Upper lobe of left lung (tissue), 6 donors: ENCODE results near the gene RBM5. TPM values are rescaled to one million over a fixed set of nuclear protein-coding genes. Genes with fewer than 3 reads are reported as not detected.

Experiments used
- ATAC-seq, 2 donors: fragments of 200-7000 bp; cut with Tn5 transposase; one replicate each; pipeline ENCODE4 v1.9.1; 2022; ENCODE audit warnings: mild to moderate bottlenecking in 2 of 2, moderate library complexity in 2 of 2; ENCODE audit not compliant: low FRiP score in 2 of 2
- DNase-seq, 2 donors: peaks; one replicate each; pipeline ENCODE4 v3.0.0-alpha.2; 2019 to 2020
- H3K27ac ChIP-seq, 4 donors: fragments of 200-600 bp; sonication (generic); one replicate each; pipeline ENCODE4 v1.5.1; 2016 to 2019
- H3K27me3 ChIP-seq, 4 donors: fragments of 200-600 bp; sonication (generic); one replicate each; pipeline ENCODE4 v1.5.1; 2017 to 2019
- H3K36me3 ChIP-seq, 4 donors: fragments of 200-600 bp; sonication (generic); one replicate each; pipeline ENCODE4 v1.5.1; 2016 to 2019
- H3K4me1 ChIP-seq, 4 donors: fragments of 200-600 bp; sonication (generic); one replicate each; pipeline ENCODE4 v1.5.1; 2018 to 2019
- H3K4me3 ChIP-seq, 4 donors: fragments of 200-600 bp; sonication (generic); one replicate each; pipeline ENCODE4 v1.5.1; 2017 to 2019; ENCODE audit warnings: mild to moderate bottlenecking in 2 of 4, moderate library complexity in 1 of 4
- H3K9me3 ChIP-seq, 4 donors: fragments of 200-600 bp; sonication (generic); one replicate each; pipeline ENCODE4 v1.5.1; 2018 to 2019
- EP300 ChIP-seq, 4 donors: sonication (generic); formaldehyde crosslinking; IDR thresholded peaks; one replicate each; pipeline ENCODE4 v1.5.1; 2017; ENCODE audit warnings: antibody characterized with exemption in 4 of 4, control low read depth in 2 of 4
- POLR2A ChIP-seq, 4 donors: fragments of 450-650 bp; IDR thresholded peaks; one replicate each; pipeline ENCODE4 v1.5.1; 2016 to 2017; ENCODE audit warnings: antibody characterized with exemption in 4 of 4, mild to moderate bottlenecking in 2 of 4
- POLR2AphosphoS5 ChIP-seq, 2 donors: sonication (generic); formaldehyde crosslinking; IDR thresholded peaks; one replicate each; pipeline ENCODE4 v1.5.1; 2017; ENCODE audit warnings: antibody characterized with exemption in 2 of 2
- WGBS, 2 donors: methylation state at CpG; one replicate each; pipeline ENCODE4 v1.1.5; 2017 to 2018; 5-methylcytosine and 5-hydroxymethylcytosine counted together
- total RNA-seq, 6 donors: library from RNA; depleted of rRNA in 4 of 6; stranded (reverse); fragments of >200 nt in 4 of 6; gene quantifications; one replicate each; pipeline versions ENCODE4 v1.1.0 to v1.2.1, GENCODE V29; 2016 to 2021
- TF ChIP-seq, protein P1 (sequence below), 6 experiments: fragments of 450-650 bp in 4 of 6; fragments of 200-600 bp in 2 of 6; sonication (generic) in 2 of 6; IDR thresholded peaks; one replicate each; pipeline ENCODE4 v1.5.1; 2016 to 2019; ENCODE audit warnings: antibody characterized with exemption in 6 of 6
- donor health status: DM: no; HTN: no; CAD: no; lungs with moderate emphysema.
- donor health status: DM: no; HTN: yes; CAD: no; lungs with severe emphysema.

RBM5 gene
- total RNA-seq, 6 donors from 2014 or later = 130 to 713 (median 189) TPM

DNA sequence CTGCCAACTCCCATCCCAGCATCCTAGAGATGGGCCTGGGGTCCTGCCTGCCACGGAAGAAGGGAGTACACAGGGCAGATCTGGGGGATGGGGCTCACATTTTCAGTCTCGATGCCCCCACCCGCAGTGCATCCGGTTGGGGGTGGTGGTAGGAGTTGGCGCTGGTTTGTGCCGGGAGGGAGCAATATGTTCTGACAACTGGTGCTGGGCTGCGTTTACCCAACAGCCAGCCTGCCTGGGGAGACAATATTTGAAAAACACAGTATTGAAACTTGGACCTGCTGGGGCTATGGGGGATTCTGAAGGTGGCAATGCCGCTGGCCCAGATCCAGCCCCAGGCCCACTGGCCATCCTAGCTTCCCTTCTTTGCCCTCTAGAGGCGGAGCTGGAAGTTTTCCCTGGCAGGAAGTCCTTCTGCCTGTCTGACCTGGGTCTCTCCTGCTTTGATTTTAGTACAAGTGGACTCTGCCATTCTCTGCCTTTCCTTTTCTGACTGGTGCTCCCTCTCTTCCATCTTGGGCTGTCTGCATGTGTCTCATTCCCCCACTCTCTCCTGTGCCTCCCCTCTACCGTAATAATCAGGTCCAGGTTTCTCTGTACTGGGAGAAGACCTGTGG is 69.9 kb downstream of the RBM5 start:
- Histone ChIP-seq H3K4me1 (peaks cover 58 to 95% (median 76%) of the 10 kb centered on the region in 4 donors), H3K9me3 (no peaks in the 10 kb centered on the region), H3K27ac (peak overlapping the region; percentile 74 to 95 (median 84)), H3K4me3 (peak overlapping the region in 1 of 4 donors; percentile 55), H3K27me3 (peaks cover 0 to 19% (median 4%) of the 10 kb centered on the region in 4 donors), H3K36me3 (no peaks in the 10 kb centered on the region)
- ATAC-seq (no peak), DNase-seq (peak in 1 of 2 donors; percentile 14)
- 41 to 67% methylated on average over 7 to 10 of the region's 10 CpGs for WGBS, 2 donors
- TF ChIP-seq POLR2AphosphoS5 (IDR thresholded peaks at IDR 0.05) = peak in 1 of 2 donors; percentile 5
- TF ChIP-seq POLR2A (IDR thresholded peaks at IDR 0.05) = no peak

DNA sequence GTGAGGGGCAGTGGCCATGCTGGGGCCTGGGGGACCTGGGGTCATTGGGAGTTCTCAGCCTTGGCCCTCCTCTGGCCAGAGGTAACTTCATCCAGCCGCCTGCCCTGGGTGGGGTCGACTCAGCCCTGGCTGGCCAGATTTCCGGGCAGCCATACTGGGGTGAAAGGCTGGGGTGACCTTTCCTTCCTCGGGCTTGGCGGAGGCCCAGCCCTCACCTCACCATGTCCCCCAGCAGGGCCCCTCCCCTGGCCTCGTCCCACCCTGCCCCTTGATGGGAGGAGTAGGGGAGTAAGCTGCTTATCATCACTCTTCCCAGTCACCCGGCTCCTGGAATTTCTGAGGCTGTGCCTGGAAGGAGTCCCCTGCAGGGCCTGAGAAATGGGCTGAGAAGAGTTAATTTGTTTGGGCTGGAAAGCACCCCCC is 71.9 kb downstream of the RBM5 start:
- Histone ChIP-seq H3K9me3 (no peaks in the 10 kb centered on the region), H3K4me3 (peak overlapping the region in 1 of 4 donors; percentile 4), H3K27me3 (peaks cover 0 to 12% (median 2%) of the 10 kb centered on the region in 4 donors), H3K27ac (peak overlapping the region; percentile 74 to 95 (median 84)), H3K36me3 (no peaks in the 10 kb centered on the region), H3K4me1 (peaks cover 67 to 96% (median 84%) of the 10 kb centered on the region in 4 donors)
- DNase-seq = no peak
- TF ChIP-seq POLR2A (IDR thresholded peaks at IDR 0.05) (no peak), POLR2AphosphoS5 (IDR thresholded peaks at IDR 0.05) (peak; percentile 16 to 66), EP300 (IDR thresholded peaks at IDR 0.05) (peak in 1 of 4 donors; percentile 48)
- TF ChIP-seq, protein P1, sequence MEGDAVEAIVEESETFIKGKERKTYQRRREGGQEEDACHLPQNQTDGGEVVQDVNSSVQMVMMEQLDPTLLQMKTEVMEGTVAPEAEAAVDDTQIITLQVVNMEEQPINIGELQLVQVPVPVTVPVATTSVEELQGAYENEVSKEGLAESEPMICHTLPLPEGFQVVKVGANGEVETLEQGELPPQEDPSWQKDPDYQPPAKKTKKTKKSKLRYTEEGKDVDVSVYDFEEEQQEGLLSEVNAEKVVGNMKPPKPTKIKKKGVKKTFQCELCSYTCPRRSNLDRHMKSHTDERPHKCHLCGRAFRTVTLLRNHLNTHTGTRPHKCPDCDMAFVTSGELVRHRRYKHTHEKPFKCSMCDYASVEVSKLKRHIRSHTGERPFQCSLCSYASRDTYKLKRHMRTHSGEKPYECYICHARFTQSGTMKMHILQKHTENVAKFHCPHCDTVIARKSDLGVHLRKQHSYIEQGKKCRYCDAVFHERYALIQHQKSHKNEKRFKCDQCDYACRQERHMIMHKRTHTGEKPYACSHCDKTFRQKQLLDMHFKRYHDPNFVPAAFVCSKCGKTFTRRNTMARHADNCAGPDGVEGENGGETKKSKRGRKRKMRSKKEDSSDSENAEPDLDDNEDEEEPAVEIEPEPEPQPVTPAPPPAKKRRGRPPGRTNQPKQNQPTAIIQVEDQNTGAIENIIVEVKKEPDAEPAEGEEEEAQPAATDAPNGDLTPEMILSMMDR (IDR thresholded peaks at IDR 0.05) = no peak
- ATAC-seq = no peak
- 59 to 64% methylated on average over 3 to 6 of the region's 7 CpGs for WGBS, 2 donors

DNA sequence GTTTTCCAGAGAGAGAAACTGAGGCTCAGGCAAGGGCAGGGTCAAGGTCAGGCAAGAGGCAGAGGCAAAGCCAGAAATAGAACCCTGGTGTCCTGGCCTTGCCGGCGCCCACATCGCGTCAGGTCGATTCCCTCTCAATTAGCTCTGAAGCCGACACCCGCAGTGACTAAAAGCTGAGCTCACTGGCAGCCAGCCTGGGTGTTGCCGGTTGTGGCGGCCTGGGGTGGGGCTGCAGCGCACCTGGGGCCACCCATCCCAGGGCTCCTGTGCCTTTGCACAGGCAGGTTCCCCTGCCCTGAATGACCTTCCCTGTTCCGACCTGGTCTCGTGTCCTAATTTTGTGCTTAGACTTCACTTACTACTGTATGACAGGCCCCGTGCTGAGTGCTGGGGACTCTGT is 72.6 kb downstream of the RBM5 start:
- TF ChIP-seq POLR2A (IDR thresholded peaks at IDR 0.05) (no peak), POLR2AphosphoS5 (IDR thresholded peaks at IDR 0.05) (no peak), EP300 (IDR thresholded peaks at IDR 0.05) (no peak)
- TF ChIP-seq, protein P1 (IDR thresholded peaks at IDR 0.05) = no peak
- Histone ChIP-seq H3K9me3 (no peaks in the 10 kb centered on the region), H3K4me3 (peak overlapping the region in 1 of 4 donors; percentile 4), H3K4me1 (peaks cover 69 to 96% (median 87%) of the 10 kb centered on the region in 4 donors), H3K27me3 (peaks cover 0 to 4% (median 0%) of the 10 kb centered on the region in 4 donors), H3K27ac (peak overlapping the region; percentile 74 to 95 (median 84)), H3K36me3 (no peaks in the 10 kb centered on the region)
- no peak for ATAC-seq
- DNase-seq = no peak
- 54 to 74% methylated on average over 9 to 13 of the region's 13 CpGs for WGBS, 2 donors

DNA sequence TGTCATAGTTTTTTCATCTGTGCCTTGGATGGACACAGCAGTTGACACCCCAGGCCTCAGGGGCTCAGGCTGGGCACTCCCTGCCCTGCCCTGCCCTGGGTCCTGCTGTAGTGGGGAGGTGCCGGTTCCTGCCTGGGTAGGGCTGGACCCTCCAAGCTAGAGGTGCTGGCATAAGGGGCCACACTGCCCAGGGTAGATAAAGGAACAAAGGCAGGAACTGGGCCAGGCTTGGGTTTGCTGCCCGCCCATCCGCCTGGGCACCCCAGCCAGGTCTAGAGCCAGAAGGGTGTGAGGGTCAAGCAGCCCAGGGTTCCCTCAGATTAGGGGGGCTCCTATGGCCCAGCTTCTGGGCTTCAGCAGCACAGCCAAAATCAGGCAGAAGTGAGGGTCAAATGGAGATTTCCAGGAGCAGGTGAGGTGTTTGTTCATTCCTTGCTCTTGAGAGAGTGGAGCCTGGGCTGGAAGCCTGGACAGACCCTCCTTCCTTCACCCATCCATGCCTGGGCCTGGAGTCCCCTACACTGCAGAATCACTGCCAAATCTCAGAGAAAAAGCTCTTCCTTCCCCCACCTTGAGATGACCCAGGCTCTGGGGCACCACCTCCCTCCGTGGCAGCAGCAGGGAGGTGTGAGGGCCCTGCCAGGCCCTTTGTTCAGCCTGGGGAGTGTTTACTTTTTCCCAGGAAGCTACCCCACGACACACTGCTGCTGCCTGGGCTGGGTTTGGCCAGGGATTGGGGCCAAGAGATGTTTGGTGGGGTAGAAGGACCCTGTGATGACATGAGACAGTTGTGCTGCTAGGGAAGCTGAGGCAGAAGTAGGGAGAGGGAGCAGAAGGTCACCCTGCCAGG is 73.5 kb downstream of the RBM5 start:
- WGBS, 2 donors = 44 to 56% methylated on average over 4 to 5 of the region's 5 CpGs
- no peak overlapping the region for H3K4me3 ChIP-seq
- H3K36me3 ChIP-seq = no peaks in the 10 kb centered on the region
- DNase-seq = no peak
- peaks cover 73 to 99% (median 89%) of the 10 kb centered on the region in 4 donors for H3K4me1 ChIP-seq
- H3K27ac ChIP-seq = peak overlapping the region; percentile 74 to 95 (median 84)
- H3K9me3 ChIP-seq = no peaks in the 10 kb centered on the region
- no peaks in the 10 kb centered on the region for H3K27me3 ChIP-seq
- TF ChIP-seq POLR2AphosphoS5 (IDR thresholded peaks at IDR 0.05) (peak in 1 of 2 donors; percentile 54), EP300 (IDR thresholded peaks at IDR 0.05) (peak in 1 of 4 donors; percentile 41)
- TF ChIP-seq, protein P1 (IDR thresholded peaks at IDR 0.05) = no peak
- ATAC-seq = no peak
